T-helper 22 cell (primary cell): ENCODE results near the gene GZMM.

ENCODE experiments used
- DNase-seq: peaks from one replicate; pipeline ENCODE4 v3.0.0-alpha.2; 2020; ENCODE audit warnings: low read depth

The GZMM gene

DNA sequence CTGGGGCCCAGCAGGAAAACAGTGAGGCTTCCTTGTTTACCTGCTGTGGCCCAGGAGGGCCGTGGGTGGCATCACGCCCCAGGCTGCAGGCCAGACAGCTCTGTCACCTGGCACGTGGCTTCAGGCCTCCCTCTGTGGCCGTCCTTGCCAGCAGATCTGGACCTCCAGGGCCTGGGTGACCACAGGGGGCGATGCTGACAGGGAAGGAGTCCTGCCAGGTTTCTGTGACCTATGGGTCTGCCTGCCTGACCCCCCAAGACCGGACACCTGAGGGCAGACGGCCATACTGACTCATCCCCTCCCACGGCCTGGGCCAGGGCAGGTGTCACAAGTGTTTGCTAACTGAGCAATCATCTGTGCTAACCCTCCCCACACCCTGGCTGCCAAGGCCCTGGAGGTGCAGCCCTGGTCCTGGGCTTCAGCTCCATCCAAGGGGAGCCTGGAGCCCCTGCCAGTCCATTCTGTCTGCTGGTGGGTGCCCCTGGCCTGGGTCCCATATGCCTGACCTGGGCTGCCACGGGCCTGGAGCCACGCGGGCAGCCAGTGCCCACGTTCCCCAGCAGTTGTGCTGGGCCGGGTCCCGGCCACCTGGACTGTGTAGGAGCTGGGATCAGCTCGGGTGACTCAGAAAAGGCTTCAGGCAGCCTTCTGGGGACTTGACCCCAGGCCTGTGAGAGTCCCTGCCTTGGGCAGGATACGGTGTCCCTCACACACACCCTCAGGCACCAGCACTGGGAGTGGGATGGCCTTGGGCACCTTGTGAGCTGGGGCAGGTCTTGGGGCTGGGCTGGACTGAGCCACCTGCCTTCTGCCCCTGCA is 8.6 kb upstream of the GZMM start:
- no peak for DNase-seq

DNA sequence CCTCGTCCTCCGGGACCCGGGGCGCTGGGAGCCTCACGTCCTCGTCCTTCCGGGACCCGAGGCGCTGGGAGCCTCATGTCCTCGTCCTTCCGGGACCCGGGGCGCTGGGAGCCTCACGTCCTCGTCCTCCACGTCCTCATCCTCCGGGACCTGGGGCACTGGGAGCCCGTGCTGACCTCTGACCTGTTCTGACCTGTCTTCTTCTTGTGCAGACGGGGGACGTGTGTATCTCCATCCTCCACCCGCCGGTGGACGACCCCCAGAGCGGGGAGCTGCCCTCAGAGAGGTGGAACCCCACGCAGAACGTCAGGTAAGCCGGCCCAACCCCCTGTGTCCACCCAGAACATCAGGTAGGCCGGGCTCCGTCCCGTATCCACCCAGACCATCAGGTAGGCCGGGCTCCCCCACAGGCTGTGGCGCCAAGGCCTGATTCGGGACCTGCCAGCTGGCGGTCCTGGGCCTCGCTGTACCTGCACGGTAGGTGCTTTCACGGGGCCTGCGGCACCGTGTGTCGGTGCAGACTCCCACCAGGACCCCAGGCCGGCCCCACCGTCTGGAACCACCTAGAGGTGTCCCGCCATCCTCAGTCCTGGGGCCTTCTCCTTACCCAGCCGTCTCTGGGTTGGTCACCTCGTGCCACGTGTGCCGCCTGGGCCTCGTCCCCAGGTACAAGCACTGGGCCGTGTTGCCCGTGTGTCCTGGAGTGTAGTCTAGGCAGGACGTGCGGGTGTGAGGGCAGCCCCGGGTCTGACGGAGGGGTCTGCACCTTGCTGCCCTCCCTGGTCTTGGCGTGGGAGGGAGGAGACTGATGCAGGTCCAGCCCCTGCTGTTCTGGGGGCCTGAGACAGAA is 7.6 kb upstream of the GZMM start:
- no peak for DNase-seq

GRCh38 chr19:536881-537404 is 6.9 kb upstream of the GZMM start:
- DNase-seq = no peak

DNA sequence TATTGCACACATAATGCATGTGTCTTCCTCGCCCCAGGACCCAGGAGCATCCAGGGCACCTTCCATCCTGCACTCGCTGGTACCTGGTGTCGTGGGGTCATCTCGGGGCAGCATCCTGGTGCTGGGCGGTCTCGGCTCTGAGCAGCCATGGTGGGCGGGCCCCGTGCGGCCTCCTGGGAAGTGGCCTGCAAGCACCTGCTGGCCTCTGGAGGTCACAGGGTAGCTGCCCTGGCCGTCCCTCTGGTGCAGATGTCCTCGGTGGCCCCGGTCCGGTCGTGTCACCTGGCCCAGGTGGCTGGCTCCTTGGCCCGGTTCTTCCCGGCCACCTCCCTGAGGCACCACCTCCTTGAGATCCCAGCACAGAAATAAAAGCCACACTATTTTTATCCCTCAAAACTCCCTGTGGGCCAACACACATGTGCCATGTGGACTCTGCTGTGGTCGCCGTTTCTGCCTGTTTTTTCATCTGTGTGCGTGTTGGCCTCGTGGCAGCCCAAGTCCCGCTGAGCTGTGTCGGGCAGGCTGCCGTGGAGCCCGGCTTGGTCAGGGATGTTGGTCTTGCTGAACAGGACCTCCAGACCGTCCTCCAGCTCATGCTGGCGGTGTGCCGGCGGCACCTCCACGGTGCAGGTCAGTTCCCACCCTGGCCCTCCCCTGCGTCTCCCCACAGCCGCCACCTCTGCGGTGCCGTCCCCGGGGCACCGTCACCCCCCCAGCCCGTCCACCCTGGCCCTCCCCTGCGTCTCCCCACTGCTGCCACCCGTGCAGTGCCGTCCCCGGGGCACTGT is 5.0 kb upstream of the GZMM start:
- DNase-seq = no peak

DNA sequence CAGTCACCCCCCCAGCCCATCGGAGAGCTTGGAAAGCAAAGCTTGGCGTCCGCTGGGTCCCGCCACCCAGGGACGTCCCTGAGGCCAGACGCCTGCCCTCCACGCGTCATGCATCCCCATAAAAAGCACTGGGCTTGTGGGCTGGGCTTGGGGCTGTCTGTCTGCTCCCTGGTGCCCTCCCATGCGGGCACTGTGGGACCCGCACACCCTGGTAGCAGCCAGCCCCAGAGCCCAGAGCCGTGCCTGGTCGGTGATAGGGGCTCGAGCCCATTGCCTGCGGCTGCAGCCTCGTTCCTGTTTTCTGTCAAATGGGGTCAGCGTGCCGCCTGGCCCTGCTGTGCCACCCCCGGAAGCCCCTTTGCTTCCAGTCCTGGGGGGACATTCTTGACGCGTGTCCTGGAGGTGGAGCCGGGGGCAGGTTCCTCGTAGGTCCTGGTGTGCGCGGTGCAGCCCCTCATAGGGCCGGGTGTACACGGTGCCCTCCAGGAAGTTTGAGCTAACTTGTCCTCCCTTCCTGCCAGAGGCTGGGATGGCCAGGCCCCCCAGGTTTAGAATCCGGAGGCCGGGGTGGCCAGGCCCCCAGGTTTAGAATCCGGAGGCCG is 4.3 kb upstream of the GZMM start:
- no peak for DNase-seq

- no peak for DNase-seq
These were observed 2.8 kb upstream of the GZMM start for GRCh38 chr19:540867-541637.

- DNase-seq = no peak
These were observed 2.2 kb upstream of the GZMM start for GRCh38 chr19:541699-542098.

- no peak for DNase-seq
These were observed 1.5 kb upstream of the GZMM start for GRCh38 chr19:542173-542866.

DNA sequence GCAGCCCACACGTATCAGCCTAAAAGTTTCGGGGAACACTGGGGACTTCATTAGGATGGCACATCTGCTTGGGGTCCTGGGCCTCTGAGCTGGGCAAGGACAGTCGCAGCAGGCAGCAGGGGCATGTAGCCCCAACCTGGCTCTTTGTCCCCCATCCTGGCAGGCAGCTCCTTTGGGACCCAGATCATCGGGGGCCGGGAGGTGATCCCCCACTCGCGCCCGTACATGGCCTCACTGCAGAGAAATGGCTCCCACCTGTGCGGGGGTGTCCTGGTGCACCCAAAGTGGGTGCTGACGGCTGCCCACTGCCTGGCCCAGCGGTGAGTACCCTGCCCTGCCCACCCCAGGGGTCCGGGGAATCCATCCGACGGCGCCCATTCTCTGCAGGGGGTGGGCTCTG is 3.3 kb downstream of the GZMM start:
- no peak for DNase-seq

DNA sequence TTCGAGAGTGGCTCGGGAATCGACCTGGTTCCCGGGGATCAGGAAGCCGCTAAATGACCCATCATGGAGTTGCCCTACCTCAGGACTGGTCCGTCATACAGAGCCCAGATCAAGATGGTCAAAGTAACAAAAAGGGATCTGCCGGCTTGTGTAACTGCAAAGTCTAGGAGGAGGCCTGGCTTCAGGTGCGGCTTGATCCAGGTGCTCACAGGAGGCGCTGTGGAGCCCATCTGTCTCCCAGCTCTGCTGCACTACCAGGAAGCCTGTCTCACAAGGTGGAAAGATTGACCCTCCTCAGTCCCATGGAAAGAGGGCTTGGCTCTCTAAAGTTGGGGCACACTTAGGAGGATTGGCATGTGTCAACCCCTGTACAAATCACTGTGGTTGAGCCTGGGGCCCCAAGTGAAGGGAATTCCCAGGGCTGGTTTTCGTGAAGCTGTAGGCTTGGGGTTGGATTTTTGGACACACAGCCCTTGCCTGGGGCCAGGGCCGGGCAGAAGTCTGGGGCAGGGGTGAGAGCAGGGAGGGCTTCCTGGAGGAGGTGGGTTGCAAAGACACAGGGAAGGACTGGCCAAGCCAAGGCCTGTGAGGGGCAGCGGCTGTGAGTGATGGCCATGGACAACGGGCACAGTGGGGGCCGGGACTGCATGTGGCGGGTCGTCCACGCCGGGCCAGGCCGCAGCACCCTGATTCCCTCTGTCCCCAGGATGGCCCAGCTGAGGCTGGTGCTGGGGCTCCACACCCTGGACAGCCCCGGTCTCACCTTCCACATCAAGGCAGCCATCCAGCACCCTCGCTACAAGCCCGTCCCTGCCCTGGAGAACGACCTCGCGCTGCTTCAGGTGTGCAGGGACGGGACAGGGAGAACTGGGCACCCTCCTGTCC is 4.2 kb downstream of the GZMM start:
- DNase-seq = no peak

- DNase-seq = no peak
These were observed 5.3 kb downstream of the GZMM start for GRCh38 chr19:548886-549830.

DNA sequence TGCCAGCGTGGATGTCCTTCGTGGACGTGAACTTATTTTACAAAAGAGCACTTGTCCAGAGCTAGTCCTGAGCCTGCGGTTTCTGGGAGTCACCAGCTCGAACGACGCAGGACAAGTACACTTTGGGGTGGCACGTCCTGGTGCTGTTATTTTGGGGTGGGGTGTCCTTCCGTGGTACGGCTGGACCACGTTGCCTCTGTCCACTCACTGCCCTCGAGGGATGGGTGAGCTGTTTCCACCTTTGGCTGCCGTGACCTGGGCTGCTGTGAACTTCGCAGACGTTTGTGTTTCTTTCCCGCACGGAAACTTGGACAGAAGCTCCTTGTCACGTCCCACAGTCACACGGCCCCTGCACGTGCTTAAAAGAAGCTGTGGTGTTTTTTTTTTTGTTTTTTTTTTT is 11.0 kb downstream of the GZMM start:
- DNase-seq = no peak

- no peak for DNase-seq
These were observed 11.6 kb downstream of the GZMM start for GRCh38 chr19:555474-555808.

DNA sequence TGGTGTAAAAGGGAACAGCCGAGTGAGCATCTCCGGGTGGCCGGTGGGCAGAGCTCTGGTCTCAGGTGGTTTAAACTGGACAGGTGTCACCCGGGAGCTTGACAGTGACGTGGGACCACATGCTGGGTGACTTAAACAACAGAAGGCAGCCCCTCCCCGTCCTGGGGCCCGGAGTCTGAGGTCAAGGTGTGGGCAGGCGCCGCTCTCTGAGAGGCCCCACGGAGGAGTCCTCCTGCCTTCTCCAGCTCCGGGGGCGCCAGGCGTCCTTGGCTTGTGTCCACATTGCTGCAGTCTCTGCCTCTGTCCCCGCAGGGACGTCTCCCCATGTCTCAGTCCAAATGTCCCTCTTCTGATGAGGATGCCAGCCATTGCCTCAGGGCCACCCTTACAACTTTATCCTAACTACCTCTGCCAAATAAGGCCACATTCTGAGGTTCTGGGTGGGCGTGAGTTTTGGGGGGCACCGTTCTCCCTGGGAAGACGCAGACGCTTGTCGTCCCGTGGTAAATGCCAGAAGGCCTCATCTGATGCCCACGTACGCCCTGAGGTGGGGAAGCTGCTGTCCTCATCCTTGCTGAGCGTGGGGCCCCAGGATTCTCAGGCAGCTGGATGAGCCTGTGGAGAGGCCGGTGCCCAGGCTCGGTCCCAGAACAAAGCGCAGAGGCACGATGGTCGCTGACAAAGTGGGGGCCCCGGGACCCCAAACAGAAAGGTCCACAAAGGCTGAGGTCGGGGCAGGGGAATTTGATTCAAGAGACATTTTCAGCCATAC is 12.9 kb downstream of the GZMM start:
- no peak for DNase-seq

DNA sequence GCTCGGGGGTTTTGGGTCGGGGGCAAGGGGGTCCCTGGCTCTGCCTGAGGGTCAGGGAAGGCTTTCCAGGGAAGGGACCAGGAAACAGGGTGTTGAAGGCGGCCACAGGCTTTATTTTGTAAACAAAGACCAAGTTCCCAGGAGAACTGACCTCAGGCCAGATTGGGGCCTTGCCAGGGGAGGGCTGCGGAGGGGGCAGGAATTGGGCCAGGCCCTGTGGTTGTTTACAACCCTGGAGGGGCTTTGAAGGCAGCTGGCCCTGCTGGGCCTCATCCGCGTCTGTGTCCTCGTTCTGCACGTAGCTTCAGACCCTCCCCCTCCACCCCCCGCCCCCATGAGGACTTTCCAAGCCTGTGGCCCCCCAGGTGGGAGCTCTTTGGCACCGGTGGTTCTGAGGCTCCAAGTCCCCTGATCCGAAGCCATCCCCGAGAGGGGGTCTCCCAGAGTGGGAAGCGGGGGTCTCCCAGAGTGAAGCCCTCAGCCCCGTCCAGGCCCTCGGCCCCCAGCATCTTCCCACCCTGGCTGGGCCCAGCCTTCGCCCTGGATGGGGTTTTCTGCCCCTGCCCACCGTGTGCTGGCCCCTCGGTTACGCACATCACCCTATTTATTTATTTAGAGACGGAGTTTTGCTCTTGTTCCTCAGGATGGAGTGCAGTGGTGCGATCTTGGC is 15.1 kb downstream of the GZMM start:
- no peak for DNase-seq

DNA sequence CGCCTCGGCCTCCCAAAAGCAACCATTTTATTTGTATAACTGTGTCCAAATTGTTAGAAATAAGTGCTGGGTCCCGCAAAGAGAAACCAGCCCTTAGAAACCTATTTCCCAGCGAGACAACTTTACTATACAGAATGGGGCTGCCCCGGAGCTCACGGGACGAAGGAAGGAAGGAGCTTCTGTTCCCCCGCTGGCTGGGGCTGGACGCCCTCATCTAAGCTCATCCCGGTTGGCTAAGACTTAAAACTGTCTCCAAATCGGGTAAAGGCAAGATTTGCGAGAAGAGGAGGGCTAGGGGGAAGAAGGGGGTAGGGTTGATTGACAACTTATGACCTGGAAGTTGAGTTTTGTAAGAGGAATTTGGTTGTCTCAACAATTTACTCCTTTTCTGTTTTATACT is 16.3 kb downstream of the GZMM start:
- DNase-seq = no peak

GRCh38 chr19:566403-566802 is 22.6 kb downstream of the GZMM start:
- DNase-seq = no peak
